Tibial artery (tissue), 4 donors: Measurements from ENCODE around the gene ANKRD35.
"Not testable (repeated sequence)": the region's sequence is repeated elsewhere in the genome, so short reads cannot be mapped to it uniquely, and the experiment has no call there.

Experiments
- DNase-seq, 2 donors: peaks; one replicate each; pipeline ENCODE4 v3.0.0-alpha.2; 2019
- H3K27ac ChIP-seq, 2 donors: fragments of 200-600 bp; sonication (generic) in 1 of 2; 1 replicate in 1 of 2; 2 replicates in 1 of 2; pipeline ENCODE4 v1.5.1; 2018 to 2019; ENCODE audit warnings: mild to moderate bottlenecking in 1 of 2
- H3K27me3 ChIP-seq, 2 donors: fragments of 200-600 bp; sonication (generic) in 1 of 2; one replicate each; pipeline versions ENCODE4 v1.5.1 to v1.6.0; 2016 to 2019
- H3K36me3 ChIP-seq, 3 donors: fragments of 200-600 bp; sonication (generic) in 2 of 3; one replicate each; pipeline ENCODE4 v1.5.1; 2016 to 2019; ENCODE audit warnings: mild to moderate bottlenecking in 2 of 3
- H3K4me1 ChIP-seq, 4 donors: fragments of 200-600 bp; sonication (generic) in 2 of 4; 1 replicate in 3 of 4; 2 replicates in 1 of 4; pipeline ENCODE4 v1.5.1; 2016 to 2019
- H3K4me3 ChIP-seq, 2 donors: fragments of 200-600 bp; sonication (generic) in 1 of 2; 1 replicate in 1 of 2; 2 replicates in 1 of 2; pipeline ENCODE4 v1.5.1; 2018 to 2019; ENCODE audit warnings: mild to moderate bottlenecking in 2 of 2
- H3K9me3 ChIP-seq, 3 donors: fragments of 200-600 bp; sonication (generic) in 1 of 3; one replicate each; pipeline ENCODE4 v1.5.1; 2016 to 2019
- intact Hi-C: fragments of 100-400 bp; cut with DNase I; formaldehyde crosslinking; loops from one replicate; pipeline ENCODE4 v1.15.0; 2023; ENCODE audit warnings: low total_unique reads
- TF ChIP-seq, protein P1 (sequence below), 2 experiments: fragments of 200-600 bp in 1 of 2; fragments of 450-650 bp in 1 of 2; IDR thresholded peaks; one replicate each; pipeline ENCODE4 v1.5.1; 2017 to 2019; ENCODE audit warnings: antibody characterized with exemption in 2 of 2, mild to moderate bottlenecking in 1 of 2, moderate library complexity in 1 of 2

ANKRD35 gene, protein sequence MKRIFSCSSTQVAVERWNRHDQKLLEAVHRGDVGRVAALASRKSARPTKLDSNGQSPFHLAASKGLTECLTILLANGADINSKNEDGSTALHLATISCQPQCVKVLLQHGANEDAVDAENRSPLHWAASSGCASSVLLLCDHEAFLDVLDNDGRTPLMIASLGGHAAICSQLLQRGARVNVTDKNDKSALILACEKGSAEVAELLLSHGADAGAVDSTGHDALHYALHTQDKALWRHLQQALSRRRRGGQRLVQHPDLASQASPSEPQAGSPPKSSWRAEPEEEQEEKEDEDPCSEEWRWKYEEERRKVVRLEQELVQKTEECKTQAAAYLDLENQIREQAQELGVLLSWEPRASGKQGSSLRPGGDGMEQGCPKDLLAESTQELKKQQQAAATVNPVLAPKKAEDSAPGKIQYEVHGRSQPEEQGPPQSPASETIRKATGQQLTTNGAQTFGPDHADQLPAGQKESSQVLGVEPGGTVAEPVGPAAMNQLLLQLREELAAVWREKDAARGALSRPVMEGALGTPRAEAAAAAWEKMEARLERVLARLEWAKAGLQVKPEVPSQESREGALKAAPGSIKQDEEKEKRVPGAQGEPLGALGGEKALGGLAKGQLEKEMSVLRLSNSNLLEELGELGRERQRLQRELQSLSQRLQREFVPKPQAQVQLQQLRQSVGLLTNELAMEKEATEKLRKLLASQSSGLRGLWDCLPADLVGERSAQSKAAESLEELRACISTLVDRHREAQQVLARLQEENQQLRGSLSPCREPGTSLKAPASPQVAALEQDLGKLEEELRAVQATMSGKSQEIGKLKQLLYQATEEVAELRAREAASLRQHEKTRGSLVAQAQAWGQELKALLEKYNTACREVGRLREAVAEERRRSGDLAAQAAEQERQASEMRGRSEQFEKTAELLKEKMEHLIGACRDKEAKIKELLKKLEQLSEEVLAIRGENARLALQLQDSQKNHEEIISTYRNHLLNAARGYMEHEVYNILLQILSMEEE

DNA sequence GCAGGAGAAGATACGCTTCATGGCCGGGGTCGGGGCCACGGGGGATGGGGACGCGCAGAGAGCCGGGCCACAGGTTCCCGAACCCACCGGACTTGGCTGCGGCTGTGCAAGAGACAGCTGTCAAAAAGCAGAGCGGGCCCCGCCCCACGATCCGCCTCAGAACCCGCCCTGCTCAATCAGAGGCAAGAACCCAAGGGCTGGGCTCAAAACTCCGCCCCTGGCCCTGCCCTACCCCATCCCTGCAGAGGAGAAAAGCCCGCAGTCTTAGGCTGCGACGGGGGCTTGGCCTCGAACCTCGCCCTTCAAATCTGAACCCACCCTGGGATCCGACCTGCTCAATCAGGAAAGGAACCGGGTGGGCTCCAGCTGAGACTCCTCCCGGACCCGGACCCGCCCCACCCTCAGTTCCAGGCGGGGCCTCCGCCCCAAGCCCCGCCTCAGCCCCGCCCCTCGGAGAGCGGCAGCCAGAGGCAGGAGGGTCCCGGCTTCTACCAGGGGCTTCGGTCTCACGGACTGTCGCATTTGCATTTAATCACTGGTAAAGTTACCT is at the start of gene ANKRD35:
Gene ANKRD35, minus strand, starts transcription at position 129 of the 550 bp plus-strand sequence. Its CDS starts 108 bp downstream, at position 21.
- DNase-seq: peak; percentile 85 to 93
- TF ChIP-seq, protein P1, sequence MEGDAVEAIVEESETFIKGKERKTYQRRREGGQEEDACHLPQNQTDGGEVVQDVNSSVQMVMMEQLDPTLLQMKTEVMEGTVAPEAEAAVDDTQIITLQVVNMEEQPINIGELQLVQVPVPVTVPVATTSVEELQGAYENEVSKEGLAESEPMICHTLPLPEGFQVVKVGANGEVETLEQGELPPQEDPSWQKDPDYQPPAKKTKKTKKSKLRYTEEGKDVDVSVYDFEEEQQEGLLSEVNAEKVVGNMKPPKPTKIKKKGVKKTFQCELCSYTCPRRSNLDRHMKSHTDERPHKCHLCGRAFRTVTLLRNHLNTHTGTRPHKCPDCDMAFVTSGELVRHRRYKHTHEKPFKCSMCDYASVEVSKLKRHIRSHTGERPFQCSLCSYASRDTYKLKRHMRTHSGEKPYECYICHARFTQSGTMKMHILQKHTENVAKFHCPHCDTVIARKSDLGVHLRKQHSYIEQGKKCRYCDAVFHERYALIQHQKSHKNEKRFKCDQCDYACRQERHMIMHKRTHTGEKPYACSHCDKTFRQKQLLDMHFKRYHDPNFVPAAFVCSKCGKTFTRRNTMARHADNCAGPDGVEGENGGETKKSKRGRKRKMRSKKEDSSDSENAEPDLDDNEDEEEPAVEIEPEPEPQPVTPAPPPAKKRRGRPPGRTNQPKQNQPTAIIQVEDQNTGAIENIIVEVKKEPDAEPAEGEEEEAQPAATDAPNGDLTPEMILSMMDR (IDR thresholded peaks at IDR 0.05): no peak
- Histone ChIP-seq H3K4me3 (peak within 1 kb of the TSS; percentile 56 to 61), H3K4me1 (peaks cover 0 to 22% (median 9%) of the 10 kb centered on the region in 4 donors), H3K9me3 (no peaks in the 10 kb centered on the region), H3K27me3 (no peaks in the 10 kb centered on the region), H3K27ac (peak within 1 kb of the TSS; percentile 40 to 57), H3K36me3 (no peaks in the 10 kb centered on the region)
- intact Hi-C loops: no loop called here

DNA sequence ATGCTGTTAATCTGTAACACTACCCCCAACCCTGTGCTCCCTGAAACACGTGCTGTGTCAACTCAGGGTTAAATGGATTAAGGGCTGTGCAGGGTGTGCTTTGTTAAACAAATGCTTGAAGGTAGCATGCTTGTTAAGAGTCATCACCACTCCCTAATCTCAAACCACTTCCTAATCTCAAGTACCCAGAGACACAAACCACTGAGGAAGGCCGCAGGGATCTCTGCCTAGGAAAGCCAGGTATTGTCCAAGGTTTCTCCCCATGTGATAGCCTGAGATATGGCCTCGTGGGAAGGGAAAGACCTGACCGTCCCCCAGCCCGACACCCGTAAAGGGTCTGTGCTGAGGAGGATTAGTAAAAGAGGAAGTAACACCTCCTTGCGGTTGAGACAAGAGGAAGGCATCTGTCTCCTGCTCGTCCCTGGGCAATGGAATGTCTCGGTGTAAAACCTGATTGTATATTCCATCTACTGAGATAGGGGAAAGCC is 46.9 kb upstream of the ANKRD35 start:
- intact Hi-C loops, H3K27me3 ChIP-seq, H3K9me3 ChIP-seq, H3K4me1 ChIP-seq, H3K4me3 ChIP-seq, DNase-seq, H3K27ac ChIP-seq: not testable (repeated sequence)
- H3K36me3 ChIP-seq: peaks cover 38 to 60% (median 46%) of the 10 kb centered on the region in 3 donors

DNA sequence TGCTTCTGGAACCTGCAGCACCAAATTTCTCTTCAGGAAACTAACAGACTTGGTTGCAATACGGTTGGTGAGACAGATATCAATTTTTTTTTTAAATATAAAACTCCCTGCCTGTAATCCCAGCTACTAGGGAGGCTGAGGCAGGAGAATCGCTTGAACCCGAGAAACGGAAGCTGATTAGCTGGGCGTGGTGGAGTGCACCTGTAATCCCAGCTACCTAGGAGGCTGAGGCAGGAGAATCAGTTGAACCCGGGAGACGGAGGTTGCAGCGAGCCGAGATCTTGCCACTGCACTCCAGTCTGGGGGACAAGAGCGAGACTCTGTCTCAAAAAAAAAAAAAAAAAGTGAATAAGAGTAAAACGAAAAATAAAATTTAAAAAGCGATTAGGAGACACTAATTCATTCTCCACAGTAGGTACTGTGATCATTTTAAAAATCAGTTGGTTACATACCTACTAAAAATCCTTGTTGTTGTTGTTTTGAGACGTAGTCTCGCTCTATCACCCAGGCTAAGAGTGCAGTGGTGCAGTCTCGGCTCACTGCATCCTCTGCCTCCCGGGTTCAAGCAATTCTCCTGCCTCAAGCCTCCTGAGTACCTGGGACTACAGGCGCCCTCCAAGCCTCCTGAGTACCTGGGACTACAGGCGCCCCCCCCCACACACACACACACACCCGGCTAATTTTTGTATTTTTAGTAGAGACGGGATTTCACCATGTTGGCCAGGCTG is 42.4 kb upstream of the ANKRD35 start:
- no peak for DNase-seq
- intact Hi-C loops: no loop called here
- no peaks in the 10 kb centered on the region for H3K27me3 ChIP-seq
- peak overlapping the region; percentile 64 to 75 for H3K4me3 ChIP-seq
- peaks cover 0 to 31% (median 14%) of the 10 kb centered on the region in 3 donors for H3K36me3 ChIP-seq
- H3K9me3 ChIP-seq: no peaks in the 10 kb centered on the region
- TF ChIP-seq, protein P1 (IDR thresholded peaks at IDR 0.05): no peak
- peak overlapping the region; percentile 95 for H3K27ac ChIP-seq
- H3K4me1 ChIP-seq: peaks cover 0 to 19% (median 10%) of the 10 kb centered on the region in 4 donors

DNA sequence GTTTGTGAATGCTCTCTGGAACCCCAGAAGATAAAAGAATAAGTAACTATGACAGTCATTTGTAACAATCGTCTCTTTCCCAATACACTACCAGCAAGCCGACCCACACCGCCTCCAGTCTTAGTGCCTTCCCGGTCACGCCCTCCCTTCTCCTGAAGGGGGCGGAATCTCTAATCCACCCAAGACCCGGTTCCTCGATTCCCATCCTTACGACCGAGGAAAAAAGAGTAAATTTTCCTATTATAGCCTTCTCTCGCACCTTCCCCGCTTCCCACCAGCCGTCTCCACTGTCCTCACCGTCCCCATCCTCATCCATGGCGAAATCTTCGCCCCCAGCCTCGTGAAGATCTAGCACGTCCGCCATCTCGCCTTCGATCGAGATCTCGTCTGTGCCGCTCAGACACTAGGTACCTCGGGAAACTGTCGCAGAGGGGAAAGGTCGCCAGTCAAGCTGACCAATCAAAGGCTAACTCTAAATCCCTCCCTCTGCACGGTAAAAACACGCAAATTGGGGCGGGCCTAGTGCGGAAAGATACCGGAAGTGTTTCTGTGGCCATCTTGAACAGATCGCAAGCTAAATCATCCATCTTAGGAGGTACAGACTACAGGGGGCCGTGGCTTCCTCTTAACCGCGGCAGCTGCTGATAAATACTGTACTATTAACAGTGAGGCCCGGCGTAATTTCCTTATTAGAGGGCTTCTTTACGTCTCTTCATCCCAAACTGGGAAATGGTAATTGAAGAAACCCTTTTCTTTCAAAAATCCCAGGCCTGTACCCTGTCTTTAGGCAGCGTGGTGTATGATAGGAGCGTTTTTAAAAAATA is 41.6 kb upstream of the ANKRD35 start, which contains the start of gene RBM8A:
Gene RBM8A, minus strand, starts transcription at position 422 of the 824 bp plus-strand sequence. Its CDS starts 58 bp downstream, at position 364.
- H3K27ac ChIP-seq: peak within 1 kb of the TSS; percentile 95
- no peaks in the 10 kb centered on the region for H3K9me3 ChIP-seq
- TF ChIP-seq, protein P1 (IDR thresholded peaks at IDR 0.05): peak; percentile 65 to 69
- intact Hi-C loops: no loop called here
- H3K27me3 ChIP-seq: no peaks in the 10 kb centered on the region
- H3K36me3 ChIP-seq: peaks cover 0 to 25% (median 14%) of the 10 kb centered on the region in 3 donors
- peak within 1 kb of the TSS; percentile 64 to 75 for H3K4me3 ChIP-seq
- peaks cover 0 to 19% (median 10%) of the 10 kb centered on the region in 4 donors for H3K4me1 ChIP-seq
- peak; percentile 97 to 98 for DNase-seq

DNA sequence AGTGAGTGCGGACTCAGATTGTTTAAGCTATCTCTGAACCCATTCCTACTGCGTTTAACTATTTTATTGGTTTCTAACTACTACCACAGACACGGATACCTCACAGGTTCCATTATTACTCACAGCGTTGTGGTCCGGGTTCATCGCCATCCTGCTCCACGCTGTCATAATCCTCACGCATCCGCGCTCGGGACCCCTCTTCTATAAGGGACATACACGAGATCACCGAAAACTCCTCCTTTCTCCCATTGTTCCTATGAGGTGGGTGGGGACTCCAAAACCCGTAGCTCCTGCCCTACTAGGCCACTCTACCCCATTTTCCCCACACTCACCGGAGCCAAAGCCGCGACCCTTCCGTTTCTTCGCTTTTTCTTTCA is 41.0 kb upstream of the ANKRD35 start:
- Histone ChIP-seq H3K9me3 (no peaks in the 10 kb centered on the region), H3K27me3 (no peaks in the 10 kb centered on the region), H3K4me3 (peak overlapping the region; percentile 64 to 75), H3K27ac (peak overlapping the region; percentile 95), H3K36me3 (peaks cover 0 to 23% (median 14%) of the 10 kb centered on the region in 3 donors), H3K4me1 (peaks cover 0 to 19% (median 10%) of the 10 kb centered on the region in 4 donors)
- TF ChIP-seq, protein P1 (IDR thresholded peaks at IDR 0.05): no peak
- DNase-seq: no peak
- intact Hi-C loops: no loop called here
